ENCODE data around the gene PGPEP1.

The PGPEP1 gene

DNA sequence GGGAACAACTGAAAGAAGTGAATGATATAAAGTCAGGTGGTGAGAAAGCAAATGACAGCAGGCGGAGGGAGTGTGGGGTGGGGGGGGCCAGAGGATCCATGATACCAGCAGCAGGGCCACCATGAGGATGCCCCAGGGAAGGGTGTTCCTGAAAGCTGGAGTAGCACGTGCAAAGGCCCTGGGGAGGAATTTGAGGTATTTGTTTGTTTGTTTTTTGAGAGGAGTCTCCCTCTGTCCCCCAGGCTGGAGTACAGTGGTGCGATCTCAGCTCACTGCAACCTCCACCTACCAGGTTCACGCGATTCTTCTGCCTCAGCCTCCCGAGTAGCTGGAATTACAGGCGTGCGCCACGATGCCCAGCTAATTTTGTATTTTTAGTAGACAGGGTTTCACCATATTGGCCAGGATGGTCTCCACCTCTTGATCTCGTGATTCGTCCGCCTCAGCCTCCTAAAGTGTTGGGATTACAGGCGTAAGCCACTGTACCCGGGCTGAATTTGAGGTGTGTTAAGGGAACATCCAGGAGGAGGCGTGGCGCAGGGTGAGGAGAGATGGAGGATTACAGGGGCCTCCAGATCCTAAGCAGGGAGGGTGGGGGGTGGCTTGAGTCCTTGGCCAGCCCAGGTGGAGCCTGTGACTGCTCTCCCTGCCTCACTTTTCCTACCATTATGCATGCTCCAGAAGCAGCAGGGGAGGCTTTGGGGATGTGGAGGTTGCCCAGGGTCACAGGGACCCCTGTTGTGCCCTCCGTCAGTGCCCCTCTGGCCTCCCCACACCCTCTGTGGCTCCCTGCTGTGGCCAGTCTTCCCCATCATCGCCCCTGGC, 46.5 kb upstream of the PGPEP1 start:
- Histone ChIP-seq H3K27ac (ENCODE audit: low read depth, low read length, poor library complexity, severe bottlenecking) (no peak overlapping the region), H3K9ac (ENCODE audit: low read length) (no peak overlapping the region), H3K9me3 (ENCODE audit: low read length) (no peaks in the 10 kb centered on the region), H3K79me2 (ENCODE audit: insufficient read depth, low read length) (no peaks in the 10 kb centered on the region), H3K4me2 (ENCODE audit: low read length) (no peak overlapping the region), H3K36me3 (ENCODE audit: insufficient read depth, low read length) (no peaks in the 10 kb centered on the region), H3K9me2 (ENCODE audit: low read depth, low read length) (no peaks in the 10 kb centered on the region), H3K4me1 (ENCODE audit: insufficient read depth, low read length, severe bottlenecking) (peaks cover 18% of the 10 kb centered on the region), H3F3A (ENCODE audit: insufficient read depth, low read length) (no peaks in the 10 kb centered on the region), H2AFZ (ENCODE audit: low read length) (no peak overlapping the region), H4K20me1 (ENCODE audit: insufficient read depth, low read length) (no peaks in the 10 kb centered on the region), H3K4me3 (ENCODE audit: low read depth, low read length, poor library complexity, severe bottlenecking) (no peak overlapping the region), H3K27me3 (ENCODE audit: insufficient read depth, low read length) (peaks cover 9% of the 10 kb centered on the region; the same call in 1 of the 2 replicates)
- TF ChIP-seq, protein P1, sequence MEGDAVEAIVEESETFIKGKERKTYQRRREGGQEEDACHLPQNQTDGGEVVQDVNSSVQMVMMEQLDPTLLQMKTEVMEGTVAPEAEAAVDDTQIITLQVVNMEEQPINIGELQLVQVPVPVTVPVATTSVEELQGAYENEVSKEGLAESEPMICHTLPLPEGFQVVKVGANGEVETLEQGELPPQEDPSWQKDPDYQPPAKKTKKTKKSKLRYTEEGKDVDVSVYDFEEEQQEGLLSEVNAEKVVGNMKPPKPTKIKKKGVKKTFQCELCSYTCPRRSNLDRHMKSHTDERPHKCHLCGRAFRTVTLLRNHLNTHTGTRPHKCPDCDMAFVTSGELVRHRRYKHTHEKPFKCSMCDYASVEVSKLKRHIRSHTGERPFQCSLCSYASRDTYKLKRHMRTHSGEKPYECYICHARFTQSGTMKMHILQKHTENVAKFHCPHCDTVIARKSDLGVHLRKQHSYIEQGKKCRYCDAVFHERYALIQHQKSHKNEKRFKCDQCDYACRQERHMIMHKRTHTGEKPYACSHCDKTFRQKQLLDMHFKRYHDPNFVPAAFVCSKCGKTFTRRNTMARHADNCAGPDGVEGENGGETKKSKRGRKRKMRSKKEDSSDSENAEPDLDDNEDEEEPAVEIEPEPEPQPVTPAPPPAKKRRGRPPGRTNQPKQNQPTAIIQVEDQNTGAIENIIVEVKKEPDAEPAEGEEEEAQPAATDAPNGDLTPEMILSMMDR (IDR thresholded peaks at IDR 0.05; ENCODE audit: low read length) = no peak
- no peak for TF ChIP-seq EZH2 (IDR thresholded peaks at IDR 0.05; ENCODE audit: borderline replicate concordance, low read length)

DNA sequence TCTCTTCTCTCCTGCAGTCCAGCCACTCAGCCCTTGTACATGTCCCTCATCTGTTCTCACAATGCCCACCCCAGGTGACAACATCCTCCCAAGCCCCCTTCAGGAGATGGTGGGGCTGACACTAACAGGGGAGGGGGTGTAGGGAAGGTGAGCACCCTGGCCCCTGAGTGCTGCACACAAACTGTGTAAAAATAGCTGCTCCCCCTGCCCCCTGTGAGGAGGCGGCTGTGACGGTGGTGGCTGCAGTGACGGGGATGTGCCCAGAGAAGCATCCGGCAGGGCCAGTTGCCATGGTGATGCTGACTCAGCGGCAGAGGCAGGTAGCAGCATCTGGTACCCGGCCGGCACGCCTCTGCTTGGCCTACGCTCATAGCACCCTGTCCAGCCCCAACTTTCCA, 45.9 kb upstream of the PGPEP1 start:
- Histone ChIP-seq H3K9me3 (ENCODE audit: low read length) (no peaks in the 10 kb centered on the region), H2AFZ (ENCODE audit: low read length) (no peak overlapping the region), H4K20me1 (ENCODE audit: insufficient read depth, low read length) (no peaks in the 10 kb centered on the region), H3K4me2 (ENCODE audit: low read length) (no peak overlapping the region), H3K36me3 (ENCODE audit: insufficient read depth, low read length) (no peaks in the 10 kb centered on the region), H3F3A (ENCODE audit: insufficient read depth, low read length) (no peaks in the 10 kb centered on the region), H3K9me2 (ENCODE audit: low read depth, low read length) (no peaks in the 10 kb centered on the region), H3K4me3 (ENCODE audit: low read depth, low read length, poor library complexity, severe bottlenecking) (no peak overlapping the region), H3K79me2 (ENCODE audit: insufficient read depth, low read length) (no peaks in the 10 kb centered on the region), H3K9ac (ENCODE audit: low read length) (no peak overlapping the region), H3K4me1 (ENCODE audit: insufficient read depth, low read length, severe bottlenecking) (peaks cover 18% of the 10 kb centered on the region), H3K27me3 (ENCODE audit: insufficient read depth, low read length) (peaks cover 14% of the 10 kb centered on the region; the same call in 1 of the 2 replicates), H3K27ac (ENCODE audit: low read depth, low read length, poor library complexity, severe bottlenecking) (no peak overlapping the region)
- TF ChIP-seq EZH2 (IDR thresholded peaks at IDR 0.05; ENCODE audit: borderline replicate concordance, low read length) = no peak
- TF ChIP-seq, protein P1 (IDR thresholded peaks at IDR 0.05; ENCODE audit: low read length) = no peak

DNA sequence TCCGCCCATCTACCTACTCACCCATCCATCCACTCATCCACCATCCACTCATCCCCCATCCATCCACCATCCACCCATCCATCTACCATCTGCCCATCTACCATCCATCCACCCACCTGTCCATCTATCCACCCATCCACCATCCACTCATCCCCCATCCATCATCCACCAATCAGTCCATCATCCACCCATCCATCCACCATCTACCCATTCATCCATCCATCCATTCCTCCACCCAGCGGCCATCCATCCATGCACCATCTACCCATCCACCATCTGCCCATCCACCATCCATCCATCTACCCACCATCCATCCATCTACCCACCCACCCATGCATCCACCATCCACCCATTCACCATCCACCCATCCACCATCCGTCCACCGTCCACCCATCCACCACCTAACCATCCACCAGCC, 45.4 kb upstream of the PGPEP1 start:
- H3K9me2 ChIP-seq (ENCODE audit: low read depth, low read length) = no peaks in the 10 kb centered on the region
- H3K4me2 ChIP-seq (ENCODE audit: low read length) = no peak overlapping the region
- no peak overlapping the region for H2AFZ ChIP-seq (ENCODE audit: low read length)
- H3K4me3 ChIP-seq (ENCODE audit: low read depth, low read length, poor library complexity, severe bottlenecking) = no peak overlapping the region
- H3K9ac ChIP-seq (ENCODE audit: low read length) = no peak overlapping the region
- no peaks in the 10 kb centered on the region for H4K20me1 ChIP-seq (ENCODE audit: insufficient read depth, low read length)
- TF ChIP-seq, protein P1 (IDR thresholded peaks at IDR 0.05; ENCODE audit: low read length) = no peak
- TF ChIP-seq EZH2 (IDR thresholded peaks at IDR 0.05; ENCODE audit: borderline replicate concordance, low read length) = no peak
- no peak overlapping the region for H3K27ac ChIP-seq (ENCODE audit: low read depth, low read length, poor library complexity, severe bottlenecking)
- H3K9me3 ChIP-seq (ENCODE audit: low read length) = no peaks in the 10 kb centered on the region
- peaks cover 14% of the 10 kb centered on the region; the same call in 1 of the 2 replicates for H3K27me3 ChIP-seq (ENCODE audit: insufficient read depth, low read length)
- no peaks in the 10 kb centered on the region for H3F3A ChIP-seq (ENCODE audit: insufficient read depth, low read length)
- no peaks in the 10 kb centered on the region for H3K79me2 ChIP-seq (ENCODE audit: insufficient read depth, low read length)
- no peaks in the 10 kb centered on the region for H3K36me3 ChIP-seq (ENCODE audit: insufficient read depth, low read length)
- peaks cover 18% of the 10 kb centered on the region for H3K4me1 ChIP-seq (ENCODE audit: insufficient read depth, low read length, severe bottlenecking)

All from OCI-LY1 (cell line).